ENCODE measurements around the gene ERLEC1.
"Not testable (repeated sequence)": the region's sequence is repeated elsewhere in the genome, so short reads cannot be mapped to it uniquely, and the experiment has no call there.

ERLEC1 gene

DNA sequence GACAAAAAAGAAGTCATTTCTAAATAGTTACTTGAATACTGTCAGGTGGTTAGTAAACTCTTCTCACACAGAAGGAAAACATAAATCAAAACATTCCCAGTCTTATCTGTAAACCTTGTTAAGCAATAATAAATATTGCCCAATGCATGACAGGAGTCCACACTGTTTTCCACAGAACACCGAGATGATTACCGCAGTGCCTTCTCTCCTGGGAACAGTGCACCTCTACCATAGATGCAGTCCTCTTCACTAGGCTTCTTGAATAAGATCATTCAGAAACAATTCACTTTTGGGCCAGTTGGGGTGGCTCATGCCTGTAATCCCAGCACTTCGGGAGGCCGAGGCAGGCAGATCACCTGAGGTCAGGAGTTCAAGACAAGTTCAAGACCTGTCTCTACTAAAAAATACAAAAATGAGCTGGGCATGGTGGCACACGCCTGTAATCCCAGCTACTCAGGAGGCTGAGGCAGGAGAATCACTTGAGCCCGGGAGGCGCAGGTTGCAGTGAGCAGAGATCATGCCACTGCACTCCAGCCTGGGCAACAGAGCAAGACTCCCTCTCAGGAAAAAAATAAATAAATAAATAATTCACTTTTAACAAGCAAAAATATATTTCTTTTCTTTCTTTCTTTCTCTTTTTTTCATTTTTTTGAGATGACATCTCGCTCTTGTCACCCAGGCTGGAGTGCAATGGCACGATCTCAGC lies 64.4 kb downstream of the ERLEC1 start:
- H3K9ac ChIP-seq (ENCODE audit: low read length); H3K27me3 ChIP-seq (ENCODE audit: control insufficient read depth, insufficient read depth, low read length); H3K4me3 ChIP-seq (ENCODE audit: low read length); H3K27ac ChIP-seq (ENCODE audit: low read depth, low read length); H3K4me1 ChIP-seq (ENCODE audit: control insufficient read depth, insufficient read depth, low read length): not testable (repeated sequence)
- peaks cover 15% of the 10 kb centered on the region for H3K36me3 ChIP-seq (ENCODE audit: control insufficient read depth, insufficient read depth, low read length)

- no peak overlapping the region for H3K9ac ChIP-seq (ENCODE audit: low read length)
- H3K27ac ChIP-seq (ENCODE audit: low read depth, low read length), result no peak overlapping the region
- peaks cover 15% of the 10 kb centered on the region for H3K36me3 ChIP-seq (ENCODE audit: control insufficient read depth, insufficient read depth, low read length)
- no peaks in the 10 kb centered on the region for H3K4me1 ChIP-seq (ENCODE audit: control insufficient read depth, insufficient read depth, low read length)
- H3K27me3 ChIP-seq (ENCODE audit: control insufficient read depth, insufficient read depth, low read length), result no peaks in the 10 kb centered on the region
- H3K4me3 ChIP-seq (ENCODE audit: low read length), result no peak overlapping the region
Measured at GRCh38 chr2:53852532-53852931, 65.7 kb downstream of the ERLEC1 start.

GRCh38 chr2:53854678-53855077 lies 67.8 kb downstream of the ERLEC1 start:
- Histone ChIP-seq H3K9ac (ENCODE audit: low read length) (no peak overlapping the region), H3K4me1 (ENCODE audit: control insufficient read depth, insufficient read depth, low read length) (no peaks in the 10 kb centered on the region), H3K4me3 (ENCODE audit: low read length) (no peak overlapping the region), H3K27me3 (ENCODE audit: control insufficient read depth, insufficient read depth, low read length) (no peaks in the 10 kb centered on the region), H3K27ac (ENCODE audit: low read depth, low read length) (no peak overlapping the region), H3K36me3 (ENCODE audit: control insufficient read depth, insufficient read depth, low read length) (peaks cover 15% of the 10 kb centered on the region)

DNA sequence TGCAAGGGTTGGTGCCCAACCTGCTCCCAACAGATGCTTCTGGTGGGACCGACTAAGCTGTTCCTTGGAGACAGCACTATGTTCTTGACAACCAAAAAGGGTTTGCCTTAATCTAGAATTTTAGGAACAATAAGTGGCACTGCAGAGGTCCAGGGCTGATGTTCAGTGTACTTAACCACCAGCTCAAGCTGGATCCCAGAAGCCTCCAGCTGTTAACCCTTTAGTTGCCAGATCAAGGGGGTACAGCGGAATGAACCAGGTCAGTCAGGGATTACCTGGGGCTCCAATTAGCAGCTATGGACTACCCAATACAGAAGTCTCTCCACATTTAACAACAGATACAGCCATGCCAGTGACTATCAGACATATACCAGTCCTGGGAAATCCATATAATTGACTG lies 69.4 kb downstream of the ERLEC1 start:
- peaks cover 15% of the 10 kb centered on the region for H3K36me3 ChIP-seq (ENCODE audit: control insufficient read depth, insufficient read depth, low read length)
- H3K27ac ChIP-seq (ENCODE audit: low read depth, low read length), result no peak overlapping the region
- no peak overlapping the region for H3K4me3 ChIP-seq (ENCODE audit: low read length)
- H3K27me3 ChIP-seq (ENCODE audit: control insufficient read depth, insufficient read depth, low read length), result no peaks in the 10 kb centered on the region
- no peak overlapping the region for H3K9ac ChIP-seq (ENCODE audit: low read length)
- no peaks in the 10 kb centered on the region for H3K4me1 ChIP-seq (ENCODE audit: control insufficient read depth, insufficient read depth, low read length)

- Histone ChIP-seq H3K27me3 (ENCODE audit: control insufficient read depth, insufficient read depth, low read length) (no peaks in the 10 kb centered on the region), H3K4me1 (ENCODE audit: control insufficient read depth, insufficient read depth, low read length) (no peaks in the 10 kb centered on the region), H3K4me3 (ENCODE audit: low read length) (peak within 1 kb of the TSS; percentile 42), H3K27ac (ENCODE audit: low read depth, low read length) (no peak within 1 kb of the TSS), H3K36me3 (ENCODE audit: control insufficient read depth, insufficient read depth, low read length) (peaks cover under 1% of the 10 kb centered on the region), H3K9ac (ENCODE audit: low read length) (no peak within 1 kb of the TSS)
Measured at GRCh38 chr2:53859206-53860181, 72.7 kb downstream of the ERLEC1 start, which contains the start of gene GPR75. Gene GPR75 (minus strand): TSS chr2:53859967. CDS start chr2:53854756, 5,211 bp downstream.

GRCh38 chr2:53861824-53862223 lies 75.0 kb downstream of the ERLEC1 start:
- Histone ChIP-seq H3K27ac (ENCODE audit: low read depth, low read length) (no peak overlapping the region), H3K4me1 (ENCODE audit: control insufficient read depth, insufficient read depth, low read length) (no peaks in the 10 kb centered on the region), H3K4me3 (ENCODE audit: low read length) (no peak overlapping the region), H3K9ac (ENCODE audit: low read length) (no peak overlapping the region), H3K27me3 (ENCODE audit: control insufficient read depth, insufficient read depth, low read length) (no peaks in the 10 kb centered on the region), H3K36me3 (ENCODE audit: control insufficient read depth, insufficient read depth, low read length) (peaks cover 6% of the 10 kb centered on the region)

DNA sequence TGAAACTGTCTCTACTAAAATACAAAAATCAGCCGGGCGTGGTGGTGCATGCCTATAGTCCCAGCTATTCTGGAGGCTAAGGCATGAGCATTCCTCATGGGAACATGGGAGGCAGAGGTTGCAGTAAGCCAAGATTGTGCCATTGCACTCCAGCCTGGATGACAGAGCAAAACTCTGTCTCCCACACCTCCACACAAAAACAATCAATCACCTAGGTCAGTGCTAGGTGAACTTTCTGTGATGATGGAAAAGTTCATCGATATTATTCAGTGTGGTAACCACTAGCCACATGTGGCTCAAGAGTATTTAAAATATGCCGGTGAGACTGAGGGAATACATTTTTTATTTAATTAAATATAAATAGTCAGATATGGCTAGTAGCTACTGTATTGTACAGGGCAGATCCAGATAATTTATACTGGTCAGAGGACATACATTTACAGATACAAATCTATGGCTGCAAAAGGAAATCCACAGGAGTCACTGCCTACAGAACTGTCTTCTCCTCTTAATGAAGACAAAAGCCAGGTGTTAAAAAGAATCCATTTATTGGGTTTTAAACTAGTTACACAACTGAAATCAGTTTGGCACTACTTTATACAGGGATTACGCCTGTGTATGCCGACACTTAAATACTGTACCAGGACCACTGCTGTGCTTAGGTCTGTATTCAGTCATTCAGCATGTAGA lies 76.8 kb downstream of the ERLEC1 start:
- no peaks in the 10 kb centered on the region for H3K4me1 ChIP-seq (ENCODE audit: control insufficient read depth, insufficient read depth, low read length)

DNA sequence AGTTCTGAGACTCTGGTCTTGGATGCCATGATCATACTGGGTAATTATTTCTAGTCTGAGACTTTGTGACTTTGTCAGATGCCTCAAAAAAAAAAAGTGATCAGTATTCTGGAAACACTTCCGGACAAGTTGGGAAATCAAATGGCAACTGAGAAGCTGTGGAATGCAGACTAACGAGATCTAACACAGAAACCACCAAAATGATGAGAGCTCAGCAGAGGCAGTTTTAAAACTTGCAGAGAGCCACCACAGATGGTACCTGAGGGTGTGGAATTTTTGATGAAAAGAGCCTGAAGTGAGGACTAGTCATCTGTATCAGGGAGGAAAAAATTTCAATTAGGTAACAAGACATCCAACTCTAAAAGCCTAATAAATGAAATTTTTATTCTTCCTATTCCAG lies 78.4 kb downstream of the ERLEC1 start:
- peaks cover 6% of the 10 kb centered on the region for H3K36me3 ChIP-seq (ENCODE audit: control insufficient read depth, insufficient read depth, low read length)
- H3K27ac ChIP-seq (ENCODE audit: low read depth, low read length), result no peak overlapping the region

More for the DNA sequence above, 76.8 kb downstream of the ERLEC1 start:
- Histone ChIP-seq H3K9ac (ENCODE audit: low read length) (no peak overlapping the region), H3K4me3 (ENCODE audit: low read length) (no peak overlapping the region), H3K27me3 (ENCODE audit: control insufficient read depth, insufficient read depth, low read length) (no peaks in the 10 kb centered on the region), H3K27ac (ENCODE audit: low read depth, low read length) (no peak overlapping the region), H3K36me3 (ENCODE audit: control insufficient read depth, insufficient read depth, low read length) (peaks cover 6% of the 10 kb centered on the region)

GRCh38 chr2:53865962-53866361 lies 79.1 kb downstream of the ERLEC1 start:
- Histone ChIP-seq H3K36me3 (ENCODE audit: control insufficient read depth, insufficient read depth, low read length) (peaks cover 6% of the 10 kb centered on the region), H3K9ac (ENCODE audit: low read length) (no peak overlapping the region), H3K27ac (ENCODE audit: low read depth, low read length) (no peak overlapping the region), H3K4me3 (ENCODE audit: low read length) (no peak overlapping the region), H3K4me1 (ENCODE audit: control insufficient read depth, insufficient read depth, low read length) (no peaks in the 10 kb centered on the region), H3K27me3 (ENCODE audit: control insufficient read depth, insufficient read depth, low read length) (no peaks in the 10 kb centered on the region)

More for the DNA sequence above, 78.4 kb downstream of the ERLEC1 start:
- no peak overlapping the region for H3K4me3 ChIP-seq (ENCODE audit: low read length)
- no peaks in the 10 kb centered on the region for H3K4me1 ChIP-seq (ENCODE audit: control insufficient read depth, insufficient read depth, low read length)
- no peaks in the 10 kb centered on the region for H3K27me3 ChIP-seq (ENCODE audit: control insufficient read depth, insufficient read depth, low read length)
- no peak overlapping the region for H3K9ac ChIP-seq (ENCODE audit: low read length)

- Histone ChIP-seq H3K9ac (ENCODE audit: low read length) (no peak overlapping the region), H3K27ac (ENCODE audit: low read depth, low read length) (no peak overlapping the region), H3K27me3 (ENCODE audit: control insufficient read depth, insufficient read depth, low read length) (no peaks in the 10 kb centered on the region), H3K4me3 (ENCODE audit: low read length) (no peak overlapping the region), H3K4me1 (ENCODE audit: control insufficient read depth, insufficient read depth, low read length) (no peaks in the 10 kb centered on the region), H3K36me3 (ENCODE audit: control insufficient read depth, insufficient read depth, low read length) (peaks cover 6% of the 10 kb centered on the region)
Measured at GRCh38 chr2:53867169-53867568, 80.3 kb downstream of the ERLEC1 start.

DNA sequence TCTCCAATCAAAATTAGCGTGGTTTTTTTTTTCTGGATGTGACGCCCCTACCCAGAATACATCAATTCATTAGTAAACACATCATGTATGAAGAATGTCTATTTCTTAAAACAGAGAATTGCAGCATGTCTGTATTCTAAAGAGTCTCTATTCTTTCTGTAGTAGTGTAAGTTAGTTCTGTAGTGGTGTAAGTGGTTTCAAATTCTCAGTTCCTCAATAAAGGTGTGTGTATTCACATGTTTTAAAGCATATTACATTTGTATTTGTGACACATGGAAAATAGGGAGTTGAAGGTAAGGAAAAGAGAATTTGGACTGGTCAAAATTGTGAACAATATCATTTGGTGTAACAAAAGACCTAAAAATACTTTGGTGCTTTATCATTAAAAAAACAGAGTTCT lies 80.9 kb downstream of the ERLEC1 start:
- H3K9ac ChIP-seq (ENCODE audit: low read length), result no peak overlapping the region
- no peaks in the 10 kb centered on the region for H3K27me3 ChIP-seq (ENCODE audit: control insufficient read depth, insufficient read depth, low read length)
- H3K4me3 ChIP-seq (ENCODE audit: low read length), result no peak overlapping the region
- peaks cover 6% of the 10 kb centered on the region for H3K36me3 ChIP-seq (ENCODE audit: control insufficient read depth, insufficient read depth, low read length)
- H3K4me1 ChIP-seq (ENCODE audit: control insufficient read depth, insufficient read depth, low read length), result no peaks in the 10 kb centered on the region
- no peak overlapping the region for H3K27ac ChIP-seq (ENCODE audit: low read depth, low read length)
